GM21723 (cell line): ENCODE results near the gene POLD1.

Source experiments
- ATAC-seq: cut with Tn5 transposase; IDR thresholded peaks from one replicate; pipeline ENCODE4 v1.9.1; 2021; ENCODE audit warnings: mild to moderate bottlenecking, moderate library complexity; ENCODE audit not compliant: unreplicated experiment

POLD1 gene

DNA sequence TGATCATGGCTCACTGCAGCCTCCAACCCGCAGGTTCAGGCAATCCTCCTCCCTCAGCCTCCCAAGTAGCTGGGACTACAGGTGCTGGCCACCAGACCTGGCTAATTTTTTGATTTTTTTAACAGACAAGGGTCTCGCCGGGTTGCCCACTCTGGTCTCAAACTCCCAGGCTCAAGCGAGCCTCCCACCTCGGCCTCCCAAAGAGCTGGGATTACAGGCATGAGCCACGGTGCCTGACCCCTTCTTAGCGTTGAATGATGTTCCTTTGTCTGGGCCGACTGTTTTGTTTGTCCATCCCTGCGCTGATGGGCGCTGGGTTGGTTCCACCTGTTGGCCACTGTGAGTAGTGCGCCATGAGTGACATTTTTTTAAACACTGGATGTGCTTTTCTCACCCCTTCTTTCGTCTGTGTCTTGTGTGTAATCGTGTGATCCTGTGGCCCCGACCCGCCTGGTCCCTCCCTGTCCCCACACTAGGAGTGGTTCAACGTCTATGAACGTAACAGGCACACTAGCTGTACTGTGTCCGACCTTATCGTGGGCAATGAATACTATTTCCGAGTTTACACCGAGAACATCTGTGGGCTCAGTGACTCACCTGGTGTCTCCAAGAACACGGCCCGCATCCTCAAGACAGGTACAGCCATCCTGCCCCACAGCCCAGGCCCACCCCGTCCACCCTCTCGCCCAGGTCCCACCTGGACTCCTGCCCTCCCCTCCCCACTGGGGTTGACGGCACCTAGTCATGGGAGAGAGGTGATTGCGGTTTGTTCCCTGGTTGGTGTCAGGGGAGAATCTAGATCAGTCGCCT, 77.1 kb downstream of the POLD1 start:
- no peak for ATAC-seq

DNA sequence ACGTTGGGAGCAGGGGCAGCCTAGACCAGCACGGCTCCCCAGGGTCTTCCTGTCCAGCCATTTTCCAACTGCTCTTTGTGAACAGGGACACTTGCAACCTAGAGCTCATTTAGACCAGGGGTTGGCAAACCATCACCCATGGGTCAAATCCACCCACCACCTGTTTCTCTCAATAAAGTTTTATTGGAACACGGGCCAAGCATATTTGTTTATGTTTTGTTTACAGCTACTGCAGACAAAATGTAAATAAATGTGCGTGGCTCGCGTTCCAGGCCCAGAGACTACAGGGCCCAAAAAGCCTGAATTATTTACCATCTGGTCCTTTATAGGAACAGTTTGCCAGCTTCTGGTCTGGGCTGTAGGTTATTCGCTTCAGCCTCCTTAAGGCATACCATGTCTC, 78.8 kb downstream of the POLD1 start:
- ATAC-seq = no peak

DNA sequence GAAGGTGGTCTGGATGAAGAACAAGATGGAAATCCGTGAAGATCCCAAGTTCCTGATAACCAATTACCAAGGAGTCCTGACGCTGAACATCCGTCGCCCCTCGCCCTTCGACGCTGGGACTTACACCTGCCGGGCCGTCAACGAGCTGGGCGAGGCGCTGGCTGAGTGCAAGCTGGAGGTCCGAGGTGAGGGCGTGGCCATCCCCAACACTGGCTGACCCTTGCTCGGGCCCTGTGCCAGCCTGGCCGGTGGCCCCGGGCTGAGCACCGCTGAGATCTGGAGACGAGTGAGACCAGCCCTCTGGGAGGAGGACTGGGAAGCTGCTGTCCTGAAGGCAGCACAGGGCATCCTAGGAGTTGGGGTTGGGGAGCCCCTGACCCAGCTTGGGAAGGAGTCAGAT, 80.2 kb downstream of the POLD1 start:
- no peak for ATAC-seq

DNA sequence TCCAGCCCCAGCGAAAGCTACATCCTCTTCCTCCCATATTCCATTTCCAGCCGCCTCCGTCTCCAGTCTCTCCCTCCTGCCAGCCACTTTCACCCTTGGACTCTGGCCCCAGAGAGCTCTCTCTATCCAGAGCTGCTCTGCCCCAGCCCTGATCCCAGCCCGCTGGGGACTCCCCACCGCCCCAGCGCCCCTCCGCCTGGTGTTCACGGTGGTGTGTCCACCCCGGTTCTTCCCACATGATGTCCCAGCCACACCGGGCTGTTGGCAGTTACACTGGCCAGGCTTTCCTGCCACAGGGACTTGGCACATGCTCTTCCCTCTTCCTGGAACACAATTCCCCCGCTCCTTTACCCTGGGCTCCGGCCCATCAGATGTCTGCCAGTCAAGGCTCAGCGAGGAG, 80.9 kb downstream of the POLD1 start:
- ATAC-seq = no peak

DNA sequence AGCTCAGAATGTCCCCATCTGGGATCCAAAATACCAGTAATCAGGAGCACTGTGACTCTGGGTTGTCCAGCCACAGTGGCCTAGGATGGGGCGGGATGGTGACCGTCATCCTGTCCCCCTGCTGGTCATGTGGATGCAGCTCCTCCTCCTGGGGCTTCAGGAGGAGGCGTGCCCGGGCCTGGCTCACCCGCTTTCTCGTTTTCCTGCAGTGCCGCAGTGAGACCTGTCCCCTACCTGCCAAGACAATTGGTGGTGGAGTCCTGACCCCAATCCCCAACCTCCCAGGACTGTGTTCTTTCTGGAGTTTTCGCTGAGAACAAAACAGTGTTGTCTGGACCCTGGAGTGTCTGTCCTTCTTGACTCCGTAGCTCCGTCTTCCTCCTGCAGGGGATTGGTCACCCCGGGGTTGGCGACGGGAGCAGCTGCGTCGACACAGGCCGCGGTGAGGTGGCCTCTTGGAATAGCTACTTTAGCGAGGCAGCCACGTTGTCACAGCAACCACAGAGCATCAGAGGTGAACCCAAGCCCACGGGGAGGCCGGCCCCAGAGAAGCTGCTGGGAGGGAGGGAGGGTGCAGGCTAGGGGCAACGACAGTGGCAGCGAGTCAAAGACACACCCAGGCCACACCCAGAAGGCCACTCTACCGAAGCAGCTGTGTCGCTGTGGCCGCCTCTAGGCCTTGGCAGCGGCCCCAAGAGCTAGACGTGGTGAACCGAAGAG, 82.0 kb downstream of the POLD1 start:
- no peak for ATAC-seq

DNA sequence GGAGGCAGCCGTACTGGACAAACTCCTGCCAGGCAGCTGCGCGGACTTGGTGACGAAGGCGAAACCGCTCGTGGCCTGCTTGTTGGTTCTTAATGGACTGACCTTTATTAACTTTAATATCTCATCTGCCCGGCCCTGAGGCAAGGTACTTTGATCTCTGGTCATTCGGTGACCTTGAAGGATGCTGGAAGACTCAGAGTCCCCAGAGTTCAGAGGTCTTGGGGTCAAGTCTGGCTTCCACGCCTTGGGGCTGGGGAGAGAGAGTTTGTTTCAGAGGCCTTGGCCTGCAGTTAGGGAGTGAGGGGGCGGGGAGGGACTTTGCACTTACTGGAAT, 82.5 kb downstream of the POLD1 start:
- ATAC-seq = no peak

DNA sequence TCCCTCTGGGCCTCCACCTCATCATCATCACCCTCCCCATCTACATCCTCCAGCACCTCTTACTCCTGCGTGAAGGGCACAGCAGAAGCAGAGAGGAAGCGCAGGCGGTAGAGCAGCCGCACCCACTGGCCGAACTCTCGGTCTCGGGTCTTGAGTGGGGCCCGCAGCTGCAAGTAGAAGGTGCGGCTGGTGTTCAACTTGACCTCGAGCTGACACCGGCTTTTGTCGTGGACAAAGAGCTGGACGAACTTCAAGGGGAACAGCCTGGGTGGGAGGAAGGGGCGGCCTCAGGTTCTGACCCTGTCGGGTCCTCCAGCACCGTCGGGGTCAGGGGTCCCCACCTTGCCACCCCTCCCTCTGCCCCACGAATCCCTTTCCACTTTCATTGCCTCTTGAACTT, 83.4 kb downstream of the POLD1 start:
- ATAC-seq = no peak
